ENCODE measurements around the gene WNT7A.

WNT7A gene

GRCh38 chr3:13844911-13845310 is 35.0 kb downstream of the WNT7A start:
- TF ChIP-seq TAF1 (IDR thresholded peaks at IDR 0.05; ENCODE audit: borderline replicate concordance, insufficient read depth, low read length) (no peak), REST (IDR thresholded peaks at IDR 0.05; ENCODE audit: insufficient read depth in 1 of 2, low read depth in 2 of 2, low read length in 2 of 2) (no peak), SIN3A (IDR thresholded peaks at IDR 0.05; ENCODE audit: borderline replicate concordance, insufficient read depth, low read length) (no peak), FOXP2 (optimal IDR thresholded peaks at IDR 0.05; ENCODE audit: borderline replicate concordance, extremely low read depth, extremely low read length, insufficient read depth) (no peak), POLR2AphosphoS5 (IDR thresholded peaks at IDR 0.05; ENCODE audit: low read depth, low read length) (no peak)

GRCh38 chr3:13844286-13844685 is 35.6 kb downstream of the WNT7A start:
- no peak for TF ChIP-seq POLR2AphosphoS5 (IDR thresholded peaks at IDR 0.05; ENCODE audit: low read depth, low read length)
- no peak for TF ChIP-seq TAF1 (IDR thresholded peaks at IDR 0.05; ENCODE audit: borderline replicate concordance, insufficient read depth, low read length)
- no peak for TF ChIP-seq REST (IDR thresholded peaks at IDR 0.05; ENCODE audit: insufficient read depth in 1 of 2, low read depth in 2 of 2, low read length in 2 of 2)
- TF ChIP-seq SIN3A (IDR thresholded peaks at IDR 0.05; ENCODE audit: borderline replicate concordance, insufficient read depth, low read length) = no peak
- no peak for TF ChIP-seq FOXP2 (optimal IDR thresholded peaks at IDR 0.05; ENCODE audit: borderline replicate concordance, extremely low read depth, extremely low read length, insufficient read depth)

GRCh38 chr3:13843351-13843750 is 36.5 kb downstream of the WNT7A start:
- TF ChIP-seq POLR2AphosphoS5 (IDR thresholded peaks at IDR 0.05; ENCODE audit: low read depth, low read length) (no peak), REST (IDR thresholded peaks at IDR 0.05; ENCODE audit: insufficient read depth in 1 of 2, low read depth in 2 of 2, low read length in 2 of 2) (no peak)

GRCh38 chr3:13842226-13842625 is 37.6 kb downstream of the WNT7A start:
- TF ChIP-seq SIN3A (IDR thresholded peaks at IDR 0.05; ENCODE audit: borderline replicate concordance, insufficient read depth, low read length) (no peak), TAF1 (IDR thresholded peaks at IDR 0.05; ENCODE audit: borderline replicate concordance, insufficient read depth, low read length) (no peak), FOXP2 (optimal IDR thresholded peaks at IDR 0.05; ENCODE audit: borderline replicate concordance, extremely low read depth, extremely low read length, insufficient read depth) (no peak)

GRCh38 chr3:13841826-13842225 is 38.0 kb downstream of the WNT7A start:
- no peak for TF ChIP-seq SIN3A (IDR thresholded peaks at IDR 0.05; ENCODE audit: borderline replicate concordance, insufficient read depth, low read length)
- no peak for TF ChIP-seq POLR2AphosphoS5 (IDR thresholded peaks at IDR 0.05; ENCODE audit: low read depth, low read length)
- TF ChIP-seq REST (IDR thresholded peaks at IDR 0.05; ENCODE audit: insufficient read depth in 1 of 2, low read depth in 2 of 2, low read length in 2 of 2) = no peak
- no peak for TF ChIP-seq TAF1 (IDR thresholded peaks at IDR 0.05; ENCODE audit: borderline replicate concordance, insufficient read depth, low read length)
- TF ChIP-seq FOXP2 (optimal IDR thresholded peaks at IDR 0.05; ENCODE audit: borderline replicate concordance, extremely low read depth, extremely low read length, insufficient read depth) = no peak

All from PFSK-1 (cell line).